Measurements from ENCODE around the gene PMS2.
"Not testable (repeated sequence)": the region's sequence is repeated elsewhere in the genome, so short reads cannot be mapped to it uniquely, and the experiment has no call there.

DNA sequence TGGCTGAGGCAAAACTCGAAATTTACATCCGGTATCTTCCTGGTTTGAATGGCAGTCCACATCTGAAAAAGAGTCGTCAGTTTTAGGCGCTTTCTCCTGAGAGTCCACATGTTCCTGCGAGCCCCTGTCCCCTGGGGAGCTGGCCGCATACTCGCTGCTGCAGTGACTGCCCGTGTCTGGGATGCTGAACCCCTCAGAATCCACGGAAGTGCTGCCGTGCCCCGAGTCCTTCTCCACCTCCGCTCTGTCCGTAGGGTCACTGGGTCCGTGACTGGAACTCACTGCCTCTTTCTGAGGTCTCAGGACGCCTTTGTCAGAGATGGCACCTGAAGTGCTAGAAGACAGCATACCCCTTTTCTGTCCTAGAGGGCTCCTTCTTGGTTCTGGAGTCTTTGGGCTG, 21.8 kb downstream of the PMS2 start:
- not testable (repeated sequence) for TF ChIP-seq REPIN1 (tag by site-specific recombination; IDR thresholded peaks at IDR 0.05; ENCODE audit: low read depth); HOXD13 (CRISPR knock-in tag; IDR thresholded peaks at IDR 0.05; ENCODE audit: borderline replicate concordance)
- TF ChIP-seq, protein P1, sequence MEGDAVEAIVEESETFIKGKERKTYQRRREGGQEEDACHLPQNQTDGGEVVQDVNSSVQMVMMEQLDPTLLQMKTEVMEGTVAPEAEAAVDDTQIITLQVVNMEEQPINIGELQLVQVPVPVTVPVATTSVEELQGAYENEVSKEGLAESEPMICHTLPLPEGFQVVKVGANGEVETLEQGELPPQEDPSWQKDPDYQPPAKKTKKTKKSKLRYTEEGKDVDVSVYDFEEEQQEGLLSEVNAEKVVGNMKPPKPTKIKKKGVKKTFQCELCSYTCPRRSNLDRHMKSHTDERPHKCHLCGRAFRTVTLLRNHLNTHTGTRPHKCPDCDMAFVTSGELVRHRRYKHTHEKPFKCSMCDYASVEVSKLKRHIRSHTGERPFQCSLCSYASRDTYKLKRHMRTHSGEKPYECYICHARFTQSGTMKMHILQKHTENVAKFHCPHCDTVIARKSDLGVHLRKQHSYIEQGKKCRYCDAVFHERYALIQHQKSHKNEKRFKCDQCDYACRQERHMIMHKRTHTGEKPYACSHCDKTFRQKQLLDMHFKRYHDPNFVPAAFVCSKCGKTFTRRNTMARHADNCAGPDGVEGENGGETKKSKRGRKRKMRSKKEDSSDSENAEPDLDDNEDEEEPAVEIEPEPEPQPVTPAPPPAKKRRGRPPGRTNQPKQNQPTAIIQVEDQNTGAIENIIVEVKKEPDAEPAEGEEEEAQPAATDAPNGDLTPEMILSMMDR (tag by site-specific recombination; IDR thresholded peaks at IDR 0.05): not testable (repeated sequence)
- TF ChIP-seq, protein P2, sequence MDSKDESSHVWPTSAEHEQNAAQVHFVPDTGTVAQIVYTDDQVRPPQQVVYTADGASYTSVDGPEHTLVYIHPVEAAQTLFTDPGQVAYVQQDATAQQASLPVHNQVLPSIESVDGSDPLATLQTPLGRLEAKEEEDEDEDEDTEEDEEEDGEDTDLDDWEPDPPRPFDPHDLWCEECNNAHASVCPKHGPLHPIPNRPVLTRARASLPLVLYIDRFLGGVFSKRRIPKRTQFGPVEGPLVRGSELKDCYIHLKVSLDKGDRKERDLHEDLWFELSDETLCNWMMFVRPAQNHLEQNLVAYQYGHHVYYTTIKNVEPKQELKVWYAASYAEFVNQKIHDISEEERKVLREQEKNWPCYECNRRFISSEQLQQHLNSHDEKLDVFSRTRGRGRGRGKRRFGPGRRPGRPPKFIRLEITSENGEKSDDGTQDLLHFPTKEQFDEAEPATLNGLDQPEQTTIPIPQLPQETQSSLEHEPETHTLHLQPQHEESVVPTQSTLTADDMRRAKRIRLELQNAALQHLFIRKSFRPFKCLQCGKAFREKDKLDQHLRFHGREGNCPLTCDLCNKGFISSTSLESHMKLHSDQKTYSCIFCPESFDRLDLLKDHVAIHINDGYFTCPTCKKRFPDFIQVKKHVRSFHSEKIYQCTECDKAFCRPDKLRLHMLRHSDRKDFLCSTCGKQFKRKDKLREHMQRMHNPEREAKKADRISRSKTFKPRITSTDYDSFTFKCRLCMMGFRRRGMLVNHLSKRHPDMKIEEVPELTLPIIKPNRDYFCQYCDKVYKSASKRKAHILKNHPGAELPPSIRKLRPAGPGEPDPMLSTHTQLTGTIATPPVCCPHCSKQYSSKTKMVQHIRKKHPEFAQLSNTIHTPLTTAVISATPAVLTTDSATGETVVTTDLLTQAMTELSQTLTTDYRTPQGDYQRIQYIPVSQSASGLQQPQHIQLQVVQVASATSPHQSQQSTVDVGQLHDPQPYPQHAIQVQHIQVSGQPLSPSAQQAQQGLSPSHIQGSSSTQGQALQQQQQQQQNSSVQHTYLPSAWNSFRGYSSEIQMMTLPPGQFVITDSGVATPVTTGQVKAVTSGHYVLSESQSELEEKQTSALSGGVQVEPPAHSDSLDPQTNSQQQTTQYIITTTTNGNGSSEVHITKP (tag by site-specific recombination; IDR thresholded peaks at IDR 0.05): not testable (repeated sequence)
